ENCODE measurements around the gene KDR. TPM values are rescaled to one million over a fixed set of nuclear protein-coding genes. Genes with fewer than 3 reads are reported as not detected.

Gene KDR
- total and polyA plus RNA-seq, 4 donors, result 6.1 to 39.1 (median 24.6) TPM

GRCh38 chr4:55125763-55126541 lies 557 bp upstream of the KDR start:
- Histone ChIP-seq H3K27ac (ENCODE audit: low read depth in 1 of 2, low read length in 2 of 2) (no peak overlapping the region), H3K4me1 (ENCODE audit: control insufficient read depth in 4 of 4, insufficient read depth in 4 of 4, low read length in 3 of 4) (peaks cover 0 to 4% (median 0%) of the 10 kb centered on the region in 4 donors), H3K4me3 (ENCODE audit: low read depth in 1 of 3, low read length in 3 of 3) (peak overlapping the region in 1 of 3 donors; percentile 35), H3K9me3 (ENCODE audit: control insufficient read depth in 4 of 4, low read length in 3 of 4) (no peaks in the 10 kb centered on the region), H3K27me3 (ENCODE audit: control insufficient read depth in 4 of 4, insufficient read depth in 4 of 4, low read length in 3 of 4) (peaks cover 0 to 9% (median 3%) of the 10 kb centered on the region in 4 donors), H3K9ac (ENCODE audit: low read depth in 1 of 2, low read length in 2 of 2) (no peak overlapping the region), H3K36me3 (ENCODE audit: control insufficient read depth in 4 of 4, insufficient read depth in 3 of 4, low read depth in 1 of 4, low read length in 3 of 4) (no peaks in the 10 kb centered on the region)
- 5% methylated on average over 32 of the region's 32 CpGs for WGBS
- TF ChIP-seq RXRA (IDR thresholded peaks at IDR 0.05), result no peak
- TF ChIP-seq YY1 (IDR thresholded peaks at IDR 0.05), result no peak
- TF ChIP-seq FOXA2 (IDR thresholded peaks at IDR 0.05), result no peak
- TF ChIP-seq, protein P1, sequence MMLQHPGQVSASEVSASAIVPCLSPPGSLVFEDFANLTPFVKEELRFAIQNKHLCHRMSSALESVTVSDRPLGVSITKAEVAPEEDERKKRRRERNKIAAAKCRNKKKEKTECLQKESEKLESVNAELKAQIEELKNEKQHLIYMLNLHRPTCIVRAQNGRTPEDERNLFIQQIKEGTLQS (IDR thresholded peaks at IDR 0.05), result no peak
- no peak for TF ChIP-seq JUND (IDR thresholded peaks at IDR 0.05)
- TF ChIP-seq NR2F2 (IDR thresholded peaks at IDR 0.05), result no peak
- TF ChIP-seq EGR1 (IDR thresholded peaks at IDR 0.05; ENCODE audit: low read depth in 2 of 2), result no peak
- no peak for TF ChIP-seq REST (IDR thresholded peaks at IDR 0.05)
- TF ChIP-seq, protein P2, sequence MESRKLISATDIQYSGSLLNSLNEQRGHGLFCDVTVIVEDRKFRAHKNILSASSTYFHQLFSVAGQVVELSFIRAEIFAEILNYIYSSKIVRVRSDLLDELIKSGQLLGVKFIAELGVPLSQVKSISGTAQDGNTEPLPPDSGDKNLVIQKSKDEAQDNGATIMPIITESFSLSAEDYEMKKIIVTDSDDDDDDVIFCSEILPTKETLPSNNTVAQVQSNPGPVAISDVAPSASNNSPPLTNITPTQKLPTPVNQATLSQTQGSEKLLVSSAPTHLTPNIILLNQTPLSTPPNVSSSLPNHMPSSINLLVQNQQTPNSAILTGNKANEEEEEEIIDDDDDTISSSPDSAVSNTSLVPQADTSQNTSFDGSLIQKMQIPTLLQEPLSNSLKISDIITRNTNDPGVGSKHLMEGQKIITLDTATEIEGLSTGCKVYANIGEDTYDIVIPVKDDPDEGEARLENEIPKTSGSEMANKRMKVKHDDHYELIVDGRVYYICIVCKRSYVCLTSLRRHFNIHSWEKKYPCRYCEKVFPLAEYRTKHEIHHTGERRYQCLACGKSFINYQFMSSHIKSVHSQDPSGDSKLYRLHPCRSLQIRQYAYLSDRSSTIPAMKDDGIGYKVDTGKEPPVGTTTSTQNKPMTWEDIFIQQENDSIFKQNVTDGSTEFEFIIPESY (IDR thresholded peaks at IDR 0.05), result no peak
- TF ChIP-seq, protein P3, sequence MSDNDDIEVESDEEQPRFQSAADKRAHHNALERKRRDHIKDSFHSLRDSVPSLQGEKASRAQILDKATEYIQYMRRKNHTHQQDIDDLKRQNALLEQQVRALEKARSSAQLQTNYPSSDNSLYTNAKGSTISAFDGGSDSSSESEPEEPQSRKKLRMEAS (IDR thresholded peaks at IDR 0.05), result no peak
- no peak for TF ChIP-seq HNF4A (conservative IDR thresholded peaks at IDR 0.05)
- TF ChIP-seq, protein P4, sequence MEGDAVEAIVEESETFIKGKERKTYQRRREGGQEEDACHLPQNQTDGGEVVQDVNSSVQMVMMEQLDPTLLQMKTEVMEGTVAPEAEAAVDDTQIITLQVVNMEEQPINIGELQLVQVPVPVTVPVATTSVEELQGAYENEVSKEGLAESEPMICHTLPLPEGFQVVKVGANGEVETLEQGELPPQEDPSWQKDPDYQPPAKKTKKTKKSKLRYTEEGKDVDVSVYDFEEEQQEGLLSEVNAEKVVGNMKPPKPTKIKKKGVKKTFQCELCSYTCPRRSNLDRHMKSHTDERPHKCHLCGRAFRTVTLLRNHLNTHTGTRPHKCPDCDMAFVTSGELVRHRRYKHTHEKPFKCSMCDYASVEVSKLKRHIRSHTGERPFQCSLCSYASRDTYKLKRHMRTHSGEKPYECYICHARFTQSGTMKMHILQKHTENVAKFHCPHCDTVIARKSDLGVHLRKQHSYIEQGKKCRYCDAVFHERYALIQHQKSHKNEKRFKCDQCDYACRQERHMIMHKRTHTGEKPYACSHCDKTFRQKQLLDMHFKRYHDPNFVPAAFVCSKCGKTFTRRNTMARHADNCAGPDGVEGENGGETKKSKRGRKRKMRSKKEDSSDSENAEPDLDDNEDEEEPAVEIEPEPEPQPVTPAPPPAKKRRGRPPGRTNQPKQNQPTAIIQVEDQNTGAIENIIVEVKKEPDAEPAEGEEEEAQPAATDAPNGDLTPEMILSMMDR (IDR thresholded peaks at IDR 0.05; ENCODE audit: low read depth, low read length, missing input control), result no peak
- TF ChIP-seq GABPA (IDR thresholded peaks at IDR 0.05 in 1 of 2, conservative IDR thresholded peaks at IDR 0.05 in 1 of 2), result no peak
- no peak for TF ChIP-seq HNF4G (IDR thresholded peaks at IDR 0.05)
- TF ChIP-seq RAD21 (IDR thresholded peaks at IDR 0.05), result no peak
- TF ChIP-seq SP1 (IDR thresholded peaks at IDR 0.05), result no peak
- TF ChIP-seq TAF1 (conservative IDR thresholded peaks at IDR 0.05), result no peak
- no peak for DNase-seq (ENCODE audit: low spot score)
